Stimulated activated CD8-positive, alpha-beta memory T cell treated with anti-CD3 and anti-CD28 coated beads, Interleukin-2, amount 100 ng/mL, for 48 hours (primary cell): ENCODE data around the gene MAN2B2.

Experiments
- DNase-seq, 2 donors: peaks; one replicate each; pipeline ENCODE4 v3.0.0-alpha.2; 2020; ENCODE audit warnings: low read depth in 2 of 2

MAN2B2 gene

GRCh38 chr4:6567218-6567617 lies 7.8 kb upstream of the MAN2B2 start:
- DNase-seq = no peak

- DNase-seq = no peak
Measured at GRCh38 chr4:6568148-6568547, 6.8 kb upstream of the MAN2B2 start.

- DNase-seq = no peak
Measured at GRCh38 chr4:6568689-6569332, 6.2 kb upstream of the MAN2B2 start.

DNA sequence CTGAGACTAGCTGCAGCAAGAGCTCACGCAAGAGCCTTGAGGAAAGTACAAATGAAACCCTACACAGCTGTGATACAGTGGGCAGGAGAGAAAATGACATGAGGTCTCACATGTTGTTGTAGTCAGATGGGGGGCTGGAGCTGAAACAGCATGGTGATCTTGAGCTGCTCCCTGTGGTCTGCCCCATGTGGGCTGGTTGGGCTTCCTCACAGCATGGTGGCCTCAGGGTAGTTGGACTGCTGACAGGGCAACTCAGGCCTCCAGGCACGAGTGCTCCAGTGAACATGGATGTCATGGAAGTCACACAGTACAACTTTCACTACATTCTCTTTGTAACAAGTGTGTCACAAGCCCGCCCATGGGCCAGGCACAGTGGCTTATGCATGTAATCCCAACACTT lies 3.4 kb upstream of the MAN2B2 start:
- DNase-seq = no peak

- DNase-seq = no peak
Measured at GRCh38 chr4:6573551-6573950, 1.4 kb upstream of the MAN2B2 start.

DNA sequence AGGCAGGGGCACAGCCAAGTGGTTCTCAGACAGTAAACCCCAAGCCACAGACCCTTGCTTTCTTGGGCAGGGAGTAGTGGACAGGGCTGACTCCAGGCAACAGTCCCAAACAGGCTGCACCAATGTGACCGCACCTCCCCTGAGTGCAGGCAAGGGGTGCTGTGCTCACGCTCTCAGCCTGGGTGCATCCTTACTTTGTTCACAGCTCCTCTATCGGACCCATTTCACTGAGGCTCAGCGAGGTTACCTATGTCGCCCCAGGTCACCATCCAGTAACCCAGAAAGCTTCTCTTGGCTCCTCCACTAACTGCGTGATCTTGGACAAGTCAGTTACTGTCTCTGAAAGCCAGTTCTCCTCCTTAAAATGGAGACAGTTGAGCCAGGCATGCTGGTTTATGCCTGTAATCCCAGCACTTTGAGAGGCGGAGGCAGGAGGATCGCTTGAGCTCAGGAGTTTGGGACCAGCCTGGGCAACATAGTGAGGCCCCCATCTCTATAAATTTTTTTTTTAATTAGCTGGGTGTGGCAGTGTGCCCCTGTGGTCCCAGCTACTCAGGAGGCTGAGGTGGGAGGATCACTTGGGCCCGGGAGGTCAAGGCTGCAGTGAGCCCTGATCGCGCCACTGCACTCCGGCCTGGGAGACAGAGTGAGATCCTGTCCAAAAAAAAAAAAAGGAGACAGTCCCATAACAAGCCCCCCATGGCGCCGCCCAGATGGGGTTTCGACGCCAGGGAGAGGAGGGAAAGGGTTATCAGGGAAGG lies 823 bp upstream of the MAN2B2 start:
- no peak for DNase-seq

DNA sequence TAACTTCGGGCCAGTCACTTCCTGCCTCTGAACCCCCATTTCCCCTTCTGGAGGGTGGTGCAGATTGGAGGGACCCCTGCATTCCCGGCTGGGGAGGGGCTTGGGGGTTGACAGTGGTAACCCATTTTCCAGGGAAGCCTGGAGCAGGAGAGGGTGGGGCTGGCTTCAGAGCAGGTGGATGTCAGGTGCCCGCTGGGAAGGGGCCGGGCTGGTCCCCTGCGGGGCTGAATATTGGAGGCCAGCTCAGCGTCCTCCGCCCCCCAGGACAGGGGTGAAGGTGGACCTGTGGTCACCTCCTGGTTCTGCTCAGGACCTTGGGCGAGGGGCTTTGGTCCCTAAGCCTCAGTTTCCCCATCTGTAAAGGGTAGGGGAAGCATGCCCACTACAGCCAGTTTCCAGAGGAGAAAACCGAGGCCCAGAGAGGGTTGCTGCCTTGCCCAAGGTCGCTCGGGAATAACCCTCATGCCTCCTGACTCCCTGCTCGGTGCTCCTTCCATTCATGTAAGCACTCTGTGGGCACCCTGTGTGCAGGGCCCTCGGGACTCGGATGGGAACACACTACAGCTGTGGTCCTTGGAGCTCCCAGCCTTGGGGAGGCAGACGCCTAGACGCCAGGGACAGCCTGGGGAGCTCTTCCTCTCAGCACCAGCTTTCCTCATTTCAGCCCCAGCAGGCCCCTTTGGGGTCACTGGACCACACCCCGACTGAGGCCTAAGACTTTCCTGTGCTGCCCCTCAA lies 683 bp downstream of the MAN2B2 start:
- no peak for DNase-seq

DNA sequence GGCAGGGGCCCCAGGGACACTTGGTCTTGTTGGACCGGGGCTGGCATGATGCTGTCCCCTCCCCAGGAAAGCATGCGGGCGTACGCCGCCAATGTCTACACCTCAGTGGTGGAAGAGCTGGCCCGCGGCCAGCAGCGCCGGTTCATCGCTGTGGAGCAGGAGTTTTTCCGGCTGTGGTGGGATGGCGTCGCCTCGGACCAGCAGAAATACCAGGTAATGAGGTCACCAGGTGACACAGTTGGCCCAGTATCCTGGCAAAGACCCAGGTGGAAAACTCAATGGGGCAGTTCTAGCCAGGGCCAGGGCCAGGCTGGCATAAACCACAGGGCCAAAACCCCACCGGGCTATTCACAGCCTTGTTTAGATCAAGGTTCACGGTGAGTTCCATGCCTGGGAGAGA lies 1.5 kb downstream of the MAN2B2 start:
- no peak for DNase-seq

- DNase-seq = no peak
Measured at GRCh38 chr4:6576932-6577331, 1.9 kb downstream of the MAN2B2 start.

- DNase-seq = no peak
Measured at GRCh38 chr4:6577409-6577808, 2.4 kb downstream of the MAN2B2 start.

DNA sequence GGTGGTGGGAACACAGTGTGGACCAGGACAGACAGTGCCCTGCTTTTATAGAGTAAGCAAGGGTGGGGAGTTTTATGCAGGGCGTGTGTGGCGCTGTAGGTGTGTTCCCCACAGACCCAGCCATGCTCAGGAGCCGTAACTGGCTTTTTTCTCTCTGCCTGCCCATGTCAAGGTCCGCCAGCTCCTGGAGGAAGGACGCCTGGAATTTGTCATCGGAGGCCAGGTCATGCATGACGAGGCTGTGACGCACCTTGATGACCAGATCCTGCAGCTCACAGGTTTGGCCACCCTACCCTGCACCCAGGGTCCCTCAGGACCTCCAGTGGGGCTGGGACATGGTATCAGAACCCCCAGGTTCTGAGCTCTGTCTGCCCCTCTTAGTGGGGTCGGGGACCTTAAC lies 3.2 kb downstream of the MAN2B2 start:
- DNase-seq = no peak

DNA sequence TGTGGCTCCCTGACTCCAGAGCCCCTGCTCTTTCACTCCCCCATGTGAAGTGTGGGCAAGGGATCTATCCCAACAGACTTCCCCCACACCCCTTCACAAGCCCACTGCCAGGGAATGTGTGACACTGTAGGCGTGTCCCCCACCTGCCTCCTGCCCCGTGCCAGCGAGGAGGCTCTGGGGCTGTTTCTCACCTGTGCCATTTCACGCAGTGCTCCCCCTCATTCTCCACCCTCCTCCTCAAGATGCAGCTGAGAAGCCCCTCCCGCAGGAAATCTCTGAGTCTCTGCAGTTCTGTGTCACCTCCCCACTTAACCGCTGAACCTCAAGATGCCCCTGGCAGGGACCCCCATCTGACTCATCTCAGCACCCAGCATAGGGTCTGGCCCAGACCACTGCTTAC lies 5.4 kb downstream of the MAN2B2 start:
- no peak for DNase-seq

GRCh38 chr4:6581566-6582121 lies 6.7 kb downstream of the MAN2B2 start:
- DNase-seq = no peak

GRCh38 chr4:6582889-6583490 lies 8.0 kb downstream of the MAN2B2 start:
- no peak for DNase-seq

GRCh38 chr4:6584865-6585264 lies 9.9 kb downstream of the MAN2B2 start:
- no peak for DNase-seq

GRCh38 chr4:6586715-6587325 lies 11.8 kb downstream of the MAN2B2 start:
- DNase-seq = no peak

GRCh38 chr4:6589444-6589843 lies 14.5 kb downstream of the MAN2B2 start:
- no peak for DNase-seq

DNA sequence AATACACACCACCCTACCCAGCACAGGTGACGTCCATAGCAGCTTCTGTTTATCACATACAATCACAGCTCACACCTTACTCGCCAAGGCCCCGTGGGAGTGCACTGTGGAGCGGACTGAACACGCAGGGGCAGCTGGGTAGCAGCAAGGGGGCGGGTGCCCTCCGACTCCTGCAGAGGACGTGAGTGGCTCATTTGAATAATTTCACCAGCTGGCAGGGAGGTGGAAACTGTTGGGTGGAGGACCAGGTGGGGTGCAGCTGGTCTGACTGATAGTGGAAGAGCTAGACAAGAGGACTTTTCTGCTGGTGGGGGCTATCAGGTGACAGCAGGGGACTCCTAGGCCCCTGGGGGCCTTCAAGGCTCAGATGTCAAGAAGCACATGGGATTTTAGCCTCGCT lies 16.3 kb downstream of the MAN2B2 start:
- DNase-seq = no peak

- DNase-seq = no peak
Measured at GRCh38 chr4:6591781-6592180, 16.8 kb downstream of the MAN2B2 start.

DNA sequence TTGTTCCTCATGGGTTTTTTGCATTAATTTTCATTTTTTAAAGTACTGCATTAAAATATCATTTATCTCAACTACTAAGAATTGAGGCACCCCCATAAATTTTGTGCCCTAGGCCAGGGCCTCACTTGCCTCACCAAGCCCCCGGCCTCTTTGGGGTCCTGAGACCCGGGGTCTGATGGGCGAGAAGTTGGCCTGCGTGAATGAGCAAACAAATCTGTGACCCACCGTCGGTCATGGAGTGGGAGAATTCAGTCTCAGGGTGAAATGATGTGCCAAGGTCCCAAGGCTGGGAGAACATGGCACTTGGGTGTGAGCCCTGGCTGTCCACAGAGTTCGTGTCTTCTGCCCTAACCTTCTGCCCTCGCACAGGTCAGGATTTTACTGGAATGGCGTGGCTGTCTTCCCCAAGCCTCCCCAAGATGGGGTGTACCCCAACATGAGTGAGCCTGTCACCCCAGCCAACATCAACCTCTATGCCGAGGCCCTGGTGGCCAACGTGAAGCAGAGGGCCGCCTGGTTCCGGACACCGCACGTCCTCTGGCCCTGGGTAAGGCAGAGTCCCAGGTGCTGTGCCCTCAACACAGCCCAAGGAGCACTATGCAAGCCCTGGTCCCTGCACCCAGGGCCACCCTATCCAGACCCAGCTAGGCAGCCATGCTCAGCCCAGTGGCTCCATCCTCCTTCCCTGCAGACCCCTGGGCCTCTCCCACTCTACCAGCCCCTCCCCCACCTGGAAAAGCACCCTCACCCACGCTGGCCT lies 18.0 kb downstream of the MAN2B2 start:
- DNase-seq = no peak

DNA sequence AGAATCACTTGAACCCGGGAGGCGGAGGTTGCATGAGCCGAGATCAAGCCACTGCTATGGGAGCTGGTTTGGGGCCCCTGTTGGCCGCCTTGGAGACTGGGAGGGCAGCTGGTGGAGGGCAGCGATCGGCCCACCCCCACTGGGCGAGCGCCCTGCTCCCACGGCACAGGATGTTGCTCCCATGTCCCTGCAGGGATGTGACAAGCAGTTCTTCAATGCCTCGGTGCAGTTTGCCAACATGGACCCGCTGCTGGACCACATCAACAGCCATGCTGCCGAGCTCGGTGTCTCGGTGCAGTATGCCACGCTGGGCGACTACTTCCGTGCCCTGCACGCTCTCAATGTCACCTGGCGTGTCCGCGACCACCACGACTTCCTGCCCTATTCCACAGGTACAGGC lies 19.4 kb downstream of the MAN2B2 start:
- no peak for DNase-seq
